ENCODE measurements around the gene PTAFR.

PTAFR gene

GRCh38 chr1:28159243-28159642 lies 17.2 kb downstream of the PTAFR start:
- Histone ChIP-seq H3K36me3 (ENCODE audit: control insufficient read depth in 2 of 2, insufficient read depth in 2 of 2, low read length in 2 of 2) (no peaks in the 10 kb centered on the region), H3K9me3 (ENCODE audit: control insufficient read depth in 2 of 2, low read length in 2 of 2) (no peaks in the 10 kb centered on the region), H3K9ac (ENCODE audit: low read depth in 1 of 2, low read length in 2 of 2) (no peak overlapping the region), H3K27ac (ENCODE audit: low read depth in 2 of 2, low read length in 2 of 2) (no peak overlapping the region), H3K4me3 (ENCODE audit: low read length in 2 of 2) (no peak overlapping the region), H3K27me3 (ENCODE audit: control insufficient read depth in 2 of 2, insufficient read depth in 2 of 2, low read length in 2 of 2) (no peaks in the 10 kb centered on the region), H3K4me1 (ENCODE audit: control insufficient read depth in 2 of 2, insufficient read depth in 2 of 2, low read length in 2 of 2) (peaks cover 2 to 9% of the 10 kb centered on the region in 2 donors)

- no peaks in the 10 kb centered on the region for H3K9me3 ChIP-seq (ENCODE audit: control insufficient read depth in 2 of 2, low read length in 2 of 2)
- no peak overlapping the region for H3K27ac ChIP-seq (ENCODE audit: low read depth in 2 of 2, low read length in 2 of 2)
- H3K9ac ChIP-seq (ENCODE audit: low read depth in 1 of 2, low read length in 2 of 2): no peak overlapping the region
- H3K36me3 ChIP-seq (ENCODE audit: control insufficient read depth in 2 of 2, insufficient read depth in 2 of 2, low read length in 2 of 2): no peaks in the 10 kb centered on the region
- no peak overlapping the region for H3K4me3 ChIP-seq (ENCODE audit: low read length in 2 of 2)
- H3K4me1 ChIP-seq (ENCODE audit: control insufficient read depth in 2 of 2, insufficient read depth in 2 of 2, low read length in 2 of 2): peaks cover 0 to 11% of the 10 kb centered on the region in 2 donors
- H3K27me3 ChIP-seq (ENCODE audit: control insufficient read depth in 2 of 2, insufficient read depth in 2 of 2, low read length in 2 of 2): no peaks in the 10 kb centered on the region
Observed at GRCh38 chr1:28157894-28158293, 18.6 kb downstream of the PTAFR start.

GRCh38 chr1:28156821-28157220 lies 19.7 kb downstream of the PTAFR start:
- H3K27me3 ChIP-seq (ENCODE audit: control insufficient read depth in 2 of 2, insufficient read depth in 2 of 2, low read length in 2 of 2): no peaks in the 10 kb centered on the region
- H3K36me3 ChIP-seq (ENCODE audit: control insufficient read depth in 2 of 2, insufficient read depth in 2 of 2, low read length in 2 of 2): no peaks in the 10 kb centered on the region
- H3K4me1 ChIP-seq (ENCODE audit: control insufficient read depth in 2 of 2, insufficient read depth in 2 of 2, low read length in 2 of 2): peaks cover 0 to 11% of the 10 kb centered on the region in 2 donors
- no peaks in the 10 kb centered on the region for H3K9me3 ChIP-seq (ENCODE audit: control insufficient read depth in 2 of 2, low read length in 2 of 2)
- H3K4me3 ChIP-seq (ENCODE audit: low read length in 2 of 2): no peak overlapping the region
- H3K9ac ChIP-seq (ENCODE audit: low read depth in 1 of 2, low read length in 2 of 2): no peak overlapping the region
- no peak overlapping the region for H3K27ac ChIP-seq (ENCODE audit: low read depth in 2 of 2, low read length in 2 of 2)

- no peak overlapping the region for H3K27ac ChIP-seq (ENCODE audit: low read depth in 2 of 2, low read length in 2 of 2)
Observed at GRCh38 chr1:28155628-28156027, 20.9 kb downstream of the PTAFR start.

GRCh38 chr1:28154078-28154594 lies 22.4 kb downstream of the PTAFR start:
- Histone ChIP-seq H3K4me1 (ENCODE audit: control insufficient read depth in 2 of 2, insufficient read depth in 2 of 2, low read length in 2 of 2) (peaks cover 0 to 6% of the 10 kb centered on the region in 2 donors), H3K9me3 (ENCODE audit: control insufficient read depth in 2 of 2, low read length in 2 of 2) (no peaks in the 10 kb centered on the region), H3K27me3 (ENCODE audit: control insufficient read depth in 2 of 2, insufficient read depth in 2 of 2, low read length in 2 of 2) (no peaks in the 10 kb centered on the region), H3K36me3 (ENCODE audit: control insufficient read depth in 2 of 2, insufficient read depth in 2 of 2, low read length in 2 of 2) (no peaks in the 10 kb centered on the region), H3K9ac (ENCODE audit: low read depth in 1 of 2, low read length in 2 of 2) (no peak overlapping the region), H3K27ac (ENCODE audit: low read depth in 2 of 2, low read length in 2 of 2) (no peak overlapping the region), H3K4me3 (ENCODE audit: low read length in 2 of 2) (no peak overlapping the region)

More at GRCh38 chr1:28155628-28156027, 20.9 kb downstream of the PTAFR start:
- Histone ChIP-seq H3K4me3 (ENCODE audit: low read length in 2 of 2) (no peak overlapping the region), H3K9ac (ENCODE audit: low read depth in 1 of 2, low read length in 2 of 2) (no peak overlapping the region), H3K9me3 (ENCODE audit: control insufficient read depth in 2 of 2, low read length in 2 of 2) (no peaks in the 10 kb centered on the region), H3K36me3 (ENCODE audit: control insufficient read depth in 2 of 2, insufficient read depth in 2 of 2, low read length in 2 of 2) (no peaks in the 10 kb centered on the region), H3K27me3 (ENCODE audit: control insufficient read depth in 2 of 2, insufficient read depth in 2 of 2, low read length in 2 of 2) (no peaks in the 10 kb centered on the region), H3K4me1 (ENCODE audit: control insufficient read depth in 2 of 2, insufficient read depth in 2 of 2, low read length in 2 of 2) (peaks cover 0 to 8% of the 10 kb centered on the region in 2 donors)

- Histone ChIP-seq H3K27ac (ENCODE audit: low read depth in 2 of 2, low read length in 2 of 2) (no peak overlapping the region), H3K9ac (ENCODE audit: low read depth in 1 of 2, low read length in 2 of 2) (no peak overlapping the region), H3K27me3 (ENCODE audit: control insufficient read depth in 2 of 2, insufficient read depth in 2 of 2, low read length in 2 of 2) (no peaks in the 10 kb centered on the region), H3K9me3 (ENCODE audit: control insufficient read depth in 2 of 2, low read length in 2 of 2) (no peaks in the 10 kb centered on the region), H3K4me1 (ENCODE audit: control insufficient read depth in 2 of 2, insufficient read depth in 2 of 2, low read length in 2 of 2) (peaks cover 0 to 6% of the 10 kb centered on the region in 2 donors), H3K4me3 (ENCODE audit: low read length in 2 of 2) (no peak overlapping the region), H3K36me3 (ENCODE audit: control insufficient read depth in 2 of 2, insufficient read depth in 2 of 2, low read length in 2 of 2) (no peaks in the 10 kb centered on the region)
Observed at GRCh38 chr1:28150125-28150780, 26.2 kb downstream of the PTAFR start.

GRCh38 chr1:28148880-28149195 lies 27.7 kb downstream of the PTAFR start:
- Histone ChIP-seq H3K9me3 (ENCODE audit: control insufficient read depth in 2 of 2, low read length in 2 of 2) (no peaks in the 10 kb centered on the region), H3K9ac (ENCODE audit: low read depth in 1 of 2, low read length in 2 of 2) (no peak overlapping the region), H3K4me1 (ENCODE audit: control insufficient read depth in 2 of 2, insufficient read depth in 2 of 2, low read length in 2 of 2) (no peaks in the 10 kb centered on the region), H3K27ac (ENCODE audit: low read depth in 2 of 2, low read length in 2 of 2) (no peak overlapping the region), H3K4me3 (ENCODE audit: low read length in 2 of 2) (no peak overlapping the region), H3K36me3 (ENCODE audit: control insufficient read depth in 2 of 2, insufficient read depth in 2 of 2, low read length in 2 of 2) (no peaks in the 10 kb centered on the region), H3K27me3 (ENCODE audit: control insufficient read depth in 2 of 2, insufficient read depth in 2 of 2, low read length in 2 of 2) (no peaks in the 10 kb centered on the region)

- Histone ChIP-seq H3K4me3 (ENCODE audit: low read length in 2 of 2) (no peak overlapping the region), H3K9ac (ENCODE audit: low read depth in 1 of 2, low read length in 2 of 2) (no peak overlapping the region), H3K27ac (ENCODE audit: low read depth in 2 of 2, low read length in 2 of 2) (no peak overlapping the region), H3K27me3 (ENCODE audit: control insufficient read depth in 2 of 2, insufficient read depth in 2 of 2, low read length in 2 of 2) (no peaks in the 10 kb centered on the region), H3K9me3 (ENCODE audit: control insufficient read depth in 2 of 2, low read length in 2 of 2) (no peaks in the 10 kb centered on the region), H3K36me3 (ENCODE audit: control insufficient read depth in 2 of 2, insufficient read depth in 2 of 2, low read length in 2 of 2) (no peaks in the 10 kb centered on the region), H3K4me1 (ENCODE audit: control insufficient read depth in 2 of 2, insufficient read depth in 2 of 2, low read length in 2 of 2) (no peaks in the 10 kb centered on the region)
Observed at GRCh38 chr1:28147264-28148094, 29.0 kb downstream of the PTAFR start.

GRCh38 chr1:28145728-28146127 lies 30.8 kb downstream of the PTAFR start:
- Histone ChIP-seq H3K9me3 (ENCODE audit: control insufficient read depth in 2 of 2, low read length in 2 of 2) (no peaks in the 10 kb centered on the region), H3K27ac (ENCODE audit: low read depth in 2 of 2, low read length in 2 of 2) (no peak overlapping the region), H3K36me3 (ENCODE audit: control insufficient read depth in 2 of 2, insufficient read depth in 2 of 2, low read length in 2 of 2) (no peaks in the 10 kb centered on the region), H3K9ac (ENCODE audit: low read depth in 1 of 2, low read length in 2 of 2) (no peak overlapping the region), H3K27me3 (ENCODE audit: control insufficient read depth in 2 of 2, insufficient read depth in 2 of 2, low read length in 2 of 2) (no peaks in the 10 kb centered on the region), H3K4me1 (ENCODE audit: control insufficient read depth in 2 of 2, insufficient read depth in 2 of 2, low read length in 2 of 2) (no peaks in the 10 kb centered on the region), H3K4me3 (ENCODE audit: low read length in 2 of 2) (no peak overlapping the region)

Measured in mucosa of rectum (tissue), 2 donors.